Heart left ventricle (tissue), 16 donors: ENCODE results near the gene WDR5. TPM values are rescaled to one million over a fixed set of nuclear protein-coding genes. Genes with fewer than 3 reads are reported as not detected.

Experiments used
- ATAC-seq, 4 donors: fragments of 200-7000 bp; cut with Tn5 transposase; one replicate each; pipeline ENCODE4 v1.9.1; 2020 to 2022; ENCODE audit warnings: moderate library complexity in 4 of 4, mild to moderate bottlenecking in 3 of 4, moderate number of reproducible peaks in 1 of 4
- DNase-seq, 5 donors: peaks; one replicate each; pipeline ENCODE4 v3.0.0-alpha.2; 2020
- H3K27ac ChIP-seq, 12 donors: fragments of 200-600 bp; sonication (generic) in 4 of 12; one replicate each; pipeline versions ENCODE4 v1.5.0 to v1.8.0; 2016 to 2022; ENCODE audit warnings: mild to moderate bottlenecking in 2 of 12
- H3K27me3 ChIP-seq, 9 donors: fragments of 200-600 bp; sonication (generic) in 2 of 9; one replicate each; pipeline versions ENCODE4 v1.5.1 to v1.8.0; 2016 to 2022; ENCODE audit warnings: mild to moderate bottlenecking in 3 of 9
- H3K36me3 ChIP-seq, 9 donors: fragments of 200-600 bp; sonication (generic) in 2 of 9; one replicate each; pipeline versions ENCODE4 v1.5.0 to v1.8.0; 2018 to 2022; ENCODE audit warnings: mild to moderate bottlenecking in 2 of 9
- H3K4me1 ChIP-seq, 12 donors: fragments of 200-600 bp; sonication (generic) in 4 of 12; one replicate each; pipeline versions ENCODE4 v1.5.0 to v1.8.0; 2016 to 2022; ENCODE audit warnings: mild to moderate bottlenecking in 3 of 12
- H3K4me3 ChIP-seq, 12 donors: fragments of 200-600 bp; sonication (generic) in 4 of 12; one replicate each; pipeline versions ENCODE4 v1.5.0 to v1.8.0; 2017 to 2022; ENCODE audit warnings: mild to moderate bottlenecking in 9 of 12, moderate library complexity in 4 of 12
- H3K9me3 ChIP-seq, 12 donors: fragments of 200-600 bp; sonication (generic) in 4 of 12; one replicate each; pipeline versions ENCODE4 v1.5.0 to v1.8.0; 2016 to 2022; ENCODE audit warnings: mild to moderate bottlenecking in 1 of 12
- CTCF ChIP-seq, 12 donors: fragments of 200-600 bp; sonication (generic) in 4 of 12; IDR thresholded peaks; one replicate each; pipeline versions ENCODE4 v1.5.0 to v1.8.0; 2018 to 2022; ENCODE audit warnings: antibody characterized with exemption in 12 of 12, mild to moderate bottlenecking in 5 of 12
- POLR2A ChIP-seq, 2 donors: fragments of 450-650 bp; IDR thresholded peaks; one replicate each; pipeline ENCODE4 v1.6.1; 2017; ENCODE audit warnings: antibody characterized with exemption in 2 of 2, mild to moderate bottlenecking in 2 of 2, moderate library complexity in 2 of 2
- WGBS, 4 donors: extraction: QIAGEN DNeasy Blood & Tissue Kit in 2 of 4; methylation state at CpG; one replicate each; pipeline versions ENCODE4 v1.1.5 to v1.1.7; 2013 to 2018; 5-methylcytosine and 5-hydroxymethylcytosine counted together
- intact Hi-C, 10 donors: fragments of 100-400 bp; cut with DNase I; formaldehyde crosslinking; loops; one replicate each; pipeline versions ENCODE4 v1.11.1 to v1.14.2; 2022
- polyA plus RNA-seq, 2 donors: library from polyadenylated mRNA; stranded (reverse); fragments of 200-250 nt; gene quantifications; one replicate each; pipeline ENCODE4 v1.2.3, GENCODE V29; 2013
- total RNA-seq, 9 donors: library from RNA; depleted of rRNA in 2 of 9; stranded (reverse); fragments of >200 nt in 2 of 9; fragmentation: NEBNext Ultra II Directional in 3 of 9; extraction: Animal tissue kit (Norgen Biotek cat#: 25700) in 3 of 9; gene quantifications; one replicate each; pipeline versions ENCODE4 v1.1.0 to v1.2.4, GENCODE V29; 2016 to 2023
- donor health status: ischemic (EF 13 %, LVEDD 7.1; RV severe dilation, severe dysfunction).
- donor health status: healthy with polysubstance abuse.
- donor health status: DM: no; HTN: yes; CAD: no.
- donor health status: DM: no; HTN: no; CAD: no.
- donor health status: ischemic (EF 25% LVEDD 6.9; RV normal size, moderate dysfunction).
- donor health status: ischemic (EF 25% LVEDD 5.7; RV mildly dilated, moderate dysfunction).
- donor health status: healthy.
- donor health status: DM: yes; HTN: yes; CAD: no.
- donor health status: ischemic (EF 35%, LVEDD 5.7; RV mildly dilated, moderate dysfunction).
- donor health status: nonischemic (EF 11% LVEDD 7.7; RV severe dilation, severe dysfunction).
- donor health status: DM: yes; HTN: yes; CAD: no.
- donor health status: PGD.
- donor health status: ischemic (EF 29% LVEDD 5.4; RV normal size, mild dysfunction).
- donor health status: nonischemic (EF 23%, LVEDD 6.1; RV moderate dilation, normal function).

The WDR5 gene
- total and polyA plus RNA-seq, 11 donors = 12.9 to 24.7 (median 17.2) TPM

- 90 to 93% (median 92%) methylated on average over 12 of the region's 12 CpGs for WGBS, 4 donors
- Histone ChIP-seq H3K4me3 (no peak overlapping the region), H3K27me3 (no peaks in the 10 kb centered on the region), H3K9me3 (no peaks in the 10 kb centered on the region), H3K36me3 (peaks cover 0 to 100% (median 95%) of the 10 kb centered on the region in 9 donors), H3K27ac (no peak overlapping the region), H3K4me1 (no peaks in the 10 kb centered on the region)
- intact Hi-C loops = no loop called here
- no peak for ATAC-seq
- DNase-seq = no peak
- no peak for TF ChIP-seq POLR2A (IDR thresholded peaks at IDR 0.05)
- no peak for TF ChIP-seq CTCF (IDR thresholded peaks at IDR 0.05)
Measured at GRCh38 chr9:134150557-134151214, 14.8 kb downstream of the WDR5 start.

GRCh38 chr9:134152022-134152448 is 16.2 kb downstream of the WDR5 start:
- peaks cover 0 to 100% (median 98%) of the 10 kb centered on the region in 9 donors for H3K36me3 ChIP-seq
- no peaks in the 10 kb centered on the region for H3K9me3 ChIP-seq
- H3K4me3 ChIP-seq = no peak overlapping the region
- WGBS, 4 donors = 86 to 90% (median 87%) methylated on average over 14 of the region's 14 CpGs
- H3K27me3 ChIP-seq = no peaks in the 10 kb centered on the region
- no peak for ATAC-seq
- no peak for DNase-seq
- H3K4me1 ChIP-seq = no peaks in the 10 kb centered on the region
- TF ChIP-seq CTCF (IDR thresholded peaks at IDR 0.05) (no peak), POLR2A (IDR thresholded peaks at IDR 0.05) (no peak)
- intact Hi-C loops = no loop called here
- no peak overlapping the region for H3K27ac ChIP-seq

- Histone ChIP-seq H3K9me3 (no peaks in the 10 kb centered on the region), H3K36me3 (peaks cover 0 to 100% (median 98%) of the 10 kb centered on the region in 9 donors), H3K4me3 (no peak overlapping the region), H3K27me3 (no peaks in the 10 kb centered on the region), H3K4me1 (no peaks in the 10 kb centered on the region), H3K27ac (no peak overlapping the region)
- WGBS, 4 donors = 91 to 96% (median 93%) methylated on average over 10 to 11 of the region's 11 CpGs
- no peak for DNase-seq
- TF ChIP-seq CTCF (IDR thresholded peaks at IDR 0.05) = no peak
- TF ChIP-seq POLR2A (IDR thresholded peaks at IDR 0.05) = no peak
- intact Hi-C loops = no loop called here
- ATAC-seq = no peak
Measured at GRCh38 chr9:134152488-134152887, 16.6 kb downstream of the WDR5 start.

DNA sequence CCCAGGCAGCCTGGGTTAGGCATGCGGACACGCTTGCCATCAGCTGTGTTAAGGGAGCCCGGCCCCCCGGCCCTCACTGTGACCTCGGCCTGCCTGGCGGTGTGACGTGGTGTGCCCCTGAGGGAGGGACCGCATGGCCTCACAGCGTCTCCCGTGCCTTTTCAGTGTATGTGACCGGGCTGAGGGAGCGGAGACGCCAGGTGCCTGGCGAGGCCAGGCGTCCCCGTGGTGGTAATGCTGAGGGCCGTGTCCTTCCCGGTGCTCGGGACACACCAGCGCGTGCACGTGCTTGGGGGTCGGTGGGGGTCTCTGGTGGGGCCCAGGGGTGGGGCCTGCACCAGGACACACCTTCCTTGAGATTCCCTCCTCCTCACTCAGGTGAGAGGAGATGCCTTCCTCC is 17.6 kb downstream of the WDR5 start:
- H3K4me1 ChIP-seq = no peaks in the 10 kb centered on the region
- no peak for TF ChIP-seq POLR2A (IDR thresholded peaks at IDR 0.05)
- no peak for TF ChIP-seq CTCF (IDR thresholded peaks at IDR 0.05)
- no peak for DNase-seq
- H3K27me3 ChIP-seq = no peaks in the 10 kb centered on the region
- H3K27ac ChIP-seq = no peak overlapping the region
- intact Hi-C loops = no loop called here
- no peaks in the 10 kb centered on the region for H3K9me3 ChIP-seq
- no peak overlapping the region for H3K4me3 ChIP-seq
- H3K36me3 ChIP-seq = peaks cover 0 to 100% (median 98%) of the 10 kb centered on the region in 9 donors
- 93 to 95% (median 95%) methylated on average over 14 to 23 of the region's 23 CpGs for WGBS, 4 donors
- no peak for ATAC-seq
